GM12878 (cell line): ENCODE data around the gene CTIF. TPM values are rescaled to one million over a fixed set of nuclear protein-coding genes. Genes with fewer than 3 reads are reported as not detected.
A peak's percentile ranks its signal among the peaks of the same experiment; 100 is the strongest.

Experiments
- ATAC-seq: fragments of 200-7000 bp; cut with Tn5 transposase; 3 replicates; pipeline ENCODE4 v1.9.1; 2020; ENCODE audit warnings: mild to moderate bottlenecking, moderate library complexity
- BruUV-seq: library from RNA; stranded (reverse); fragments of 400-500 nt; replicated peaks from 2 replicates; lab custom pipeline; 2021; lab: Mats Ljungman, UMichigan
- CTCF ChIA-PET: fragments of 300-600 bp; sonication (Branson Sonifier 250); formaldehyde crosslinking; extraction: SDS; loops from one replicate; lab custom pipeline; 2021; ENCODE audit warnings: inconsistent platforms; lab: Yijun Ruan, JAX
- POLR2A ChIA-PET: fragments of 350-600 bp; formaldehyde crosslinking; extraction: SDS; loops from one replicate; lab custom pipeline; 2021; ENCODE audit warnings: inconsistent platforms; lab: Charles Lee
- RAD21 ChIA-PET: fragments of 300-600 bp; sonication (Branson Sonifier 250); formaldehyde crosslinking; loops from one replicate; lab custom pipeline; 2023; ENCODE audit warnings: antibody characterized with exemption; ENCODE audit not compliant: unreplicated experiment; lab: Charles Lee
- SMC1A ChIA-PET: fragments of 300-600 bp; sonication (Branson Sonifier 250); formaldehyde crosslinking; loops from one replicate; lab custom pipeline; 2023; ENCODE audit not compliant: unreplicated experiment, uncharacterized antibody; lab: Charles Lee
- DNase-seq: peaks from one replicate; pipeline ENCODE4 v3.0.0-alpha.2; 2011; ENCODE audit warnings: low read depth, low spot score
- FAIRE-seq: peaks from 3 replicates; lab custom pipeline; 2011; peaks lifted over from hg19 to GRCh38; lab: Jason Lieb, UNC
- H2AFZ ChIP-seq: 2 replicates; pipeline ENCODE4 v1.6.0; 2011; ENCODE audit warnings: low read depth, low read length, control low read depth; ENCODE audit not compliant: control insufficient read depth
- H3K27ac ChIP-seq: 2 replicates; pipeline ENCODE4 v1.5.1; 2011; ENCODE audit warnings: control low read depth; ENCODE audit not compliant: control insufficient read depth, insufficient read depth
- H3K27me3 ChIP-seq, 2 experiments: replicated peaks in 1 of 2; 2 replicates each; pipeline versions ENCODE4 v1.6.0 to v1.6.1; 2011; ENCODE audit warnings: low read length in 1 of 2; ENCODE audit not compliant: control insufficient read depth in 2 of 2, insufficient read depth in 2 of 2
- H3K36me3 ChIP-seq, 2 experiments: 2 replicates each; pipeline ENCODE4 v1.5.1; 2011; ENCODE audit warnings: low read length in 1 of 2; ENCODE audit not compliant: control insufficient read depth in 2 of 2, insufficient read depth in 2 of 2
- H3K4me1 ChIP-seq: 2 replicates; pipeline ENCODE4 v1.6.1; 2011; ENCODE audit warnings: mild to moderate bottlenecking, low read length, moderate library complexity, mixed read lengths; ENCODE audit not compliant: control insufficient read depth, insufficient read depth
- H3K4me2 ChIP-seq: 2 replicates; pipeline ENCODE4 v1.6.0; 2011; ENCODE audit warnings: control low read depth; ENCODE audit not compliant: control insufficient read depth, insufficient read depth
- H3K4me3 ChIP-seq: fragments of 200-600 bp; sonication (generic); 2 replicates; pipeline ENCODE4 v1.5.1; 2016
- H3K79me2 ChIP-seq: 2 replicates; pipeline ENCODE4 v1.6.0; 2011; ENCODE audit warnings: low read length; ENCODE audit not compliant: control insufficient read depth, insufficient read depth
- H3K9ac ChIP-seq: 2 replicates; pipeline ENCODE4 v1.8.0; 2011; ENCODE audit warnings: low read length, control low read depth, mixed read lengths; ENCODE audit not compliant: control insufficient read depth, insufficient read depth
- H3K9me3 ChIP-seq: replicated peaks from 3 replicates; pipeline ENCODE4 v1.5.1; 2011; ENCODE audit warnings: mild to moderate bottlenecking, low read length; ENCODE audit not compliant: control insufficient read depth, insufficient read depth
- H4K20me1 ChIP-seq: 2 replicates; pipeline ENCODE4 v1.6.0; 2011; ENCODE audit not compliant: control insufficient read depth, insufficient read depth
- KLF5 ChIP-seq: fragments of 450-650 bp; IDR thresholded peaks from 2 replicates; pipeline ENCODE4 v1.6.1; 2014; ENCODE audit warnings: mild to moderate bottlenecking; ENCODE audit not compliant: partially characterized antibody
- MTA3 ChIP-seq: IDR thresholded peaks from 2 replicates; pipeline ENCODE4 v1.6.1; 2012; ENCODE audit warnings: low read length, inconsistent platforms, borderline replicate concordance
- RAD51 ChIP-seq: fragments of 450-650 bp; IDR thresholded peaks from 2 replicates; pipeline ENCODE4 v1.6.1; 2016; ENCODE audit warnings: moderate library complexity, mild to moderate bottlenecking, inconsistent platforms
- ZNF207 ChIP-seq: fragments of 450-650 bp; IDR thresholded peaks from 2 replicates; pipeline ENCODE4 v1.6.1; 2014; ENCODE audit warnings: antibody characterized with exemption, mild to moderate bottlenecking, borderline replicate concordance
- WGBS: methylation state at CpG from one replicate; pipeline ENCODE4 v1.1.6; 2016; ENCODE audit warnings: low lambda C conversion rate; ENCODE audit not compliant: insufficient replicate concordance, insufficient coverage; ENCODE audit errors: missing lambda C conversion rate; 5-methylcytosine and 5-hydroxymethylcytosine counted together
- in situ Hi-C: fragments of 300-500 bp; cut with MboI; formaldehyde crosslinking; loops from 9 replicates; pipeline ENCODE4 v1.14.3; 2018; ENCODE audit warnings: mixed read lengths
- intact Hi-C: fragments of 100-400 bp; cut with micrococcal nuclease; formaldehyde crosslinking; loops from one replicate; pipeline ENCODE4 v1.14.2; 2022; ENCODE audit not compliant: unreplicated experiment
- polyA plus RNA-seq, 11 experiments: library from polyadenylated mRNA; depleted of rRNA in 4 of 11; unstranded in 6 of 11; stranded (reverse) in 5 of 11; fragments of >200 nt; fragmentation: Nextera tagmentation in 4 of 11; fragmentation: Illumina TruSeq in 1 of 11; extraction: Ambion mirVana in 4 of 11; extraction: Trizol in 1 of 11; gene quantifications; 1 replicate in 1 of 11; 2 replicates in 10 of 11; pipeline versions ENCODE4 v1.2.1 to v1.2.3, GENCODE V29; 2011 to 2016; ENCODE audit warnings: inconsistent platforms in 2 of 11, missing spikeins in 2 of 11, low read depth in 1 of 11
- total RNA-seq, 4 experiments: library from RNA; depleted of rRNA in 3 of 4; stranded (reverse); fragments of >200 nt in 3 of 4; fragmentation: Illumina TruSeq in 1 of 4; extraction: Trizol in 1 of 4; gene quantifications; 2 replicates each; pipeline versions ENCODE4 v1.2.1 to v1.2.3, GENCODE V29; 2013 to 2021
- TF ChIP-seq, protein P1 (sequence below): fragments of 450-650 bp; IDR thresholded peaks from 2 replicates; pipeline ENCODE4 v1.6.1; 2016; ENCODE audit warnings: mild to moderate bottlenecking, moderate library complexity, borderline replicate concordance
- TF ChIP-seq, protein P2 (sequence below): IDR thresholded peaks from 2 replicates; pipeline ENCODE4 v1.6.1; 2012; ENCODE audit warnings: low read length, inconsistent platforms
- TF ChIP-seq, protein P3 (sequence below): IDR thresholded peaks from 2 replicates; pipeline ENCODE4 v1.6.1; 2012; ENCODE audit warnings: improper control_type of control experiment, low read depth, low read length; ENCODE audit not compliant: insufficient replicate concordance
- TF ChIP-seq, protein P4 (sequence below): IDR thresholded peaks from 2 replicates; pipeline ENCODE4 v1.6.1; 2011; ENCODE audit warnings: low read depth, low read length, improper control_type of control experiment, borderline replicate concordance

Gene CTIF
- total and polyA plus RNA-seq, 10 of the 15 experiments (the other 5 are each of a cell fraction or from before 2014, with no cell fraction given): 0.06 to 11.6 (median 2.5) TPM

DNA sequence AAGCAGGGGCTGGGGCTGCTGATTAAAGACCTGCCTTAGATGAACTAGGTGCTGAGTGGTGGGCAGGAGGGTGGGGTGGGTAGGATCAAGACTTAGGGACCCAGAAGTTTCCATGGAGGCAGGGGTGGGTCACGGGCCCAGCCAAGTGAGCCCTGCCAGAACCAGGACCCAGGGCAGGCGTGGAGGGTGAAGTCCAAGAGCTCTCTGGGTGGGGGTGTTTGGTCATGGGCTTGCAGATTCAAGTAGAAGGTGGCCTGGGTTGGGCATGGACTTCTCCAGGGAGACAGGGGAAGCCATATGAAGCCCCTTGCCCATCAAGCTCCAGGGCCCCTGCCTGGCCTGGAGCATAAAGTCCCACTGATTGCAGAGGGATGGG, 243.1 kb downstream of the CTIF start:
- ChIA-PET RAD21 (interaction anchor here (0.6 to 6.7 kb wide), 7 partner anchors 19 to 380 kb away, joined by 3 to 86 read pairs (median 3); no protein-coding TSS in a partner anchor), CTCF (interaction anchor here (0.6 to 1.2 kb wide), 2 partner anchors 30 to 388 kb away, joined by 3 to 4 read pairs; no protein-coding TSS in a partner anchor)
- in situ Hi-C loops: no loop called here
- no peak overlapping the region for H3K9ac ChIP-seq
- H3K27ac ChIP-seq: no peak overlapping the region
- no peak overlapping the region for H3K4me3 ChIP-seq
- BruUV-seq: no TSS peak
- TF ChIP-seq, protein P1, sequence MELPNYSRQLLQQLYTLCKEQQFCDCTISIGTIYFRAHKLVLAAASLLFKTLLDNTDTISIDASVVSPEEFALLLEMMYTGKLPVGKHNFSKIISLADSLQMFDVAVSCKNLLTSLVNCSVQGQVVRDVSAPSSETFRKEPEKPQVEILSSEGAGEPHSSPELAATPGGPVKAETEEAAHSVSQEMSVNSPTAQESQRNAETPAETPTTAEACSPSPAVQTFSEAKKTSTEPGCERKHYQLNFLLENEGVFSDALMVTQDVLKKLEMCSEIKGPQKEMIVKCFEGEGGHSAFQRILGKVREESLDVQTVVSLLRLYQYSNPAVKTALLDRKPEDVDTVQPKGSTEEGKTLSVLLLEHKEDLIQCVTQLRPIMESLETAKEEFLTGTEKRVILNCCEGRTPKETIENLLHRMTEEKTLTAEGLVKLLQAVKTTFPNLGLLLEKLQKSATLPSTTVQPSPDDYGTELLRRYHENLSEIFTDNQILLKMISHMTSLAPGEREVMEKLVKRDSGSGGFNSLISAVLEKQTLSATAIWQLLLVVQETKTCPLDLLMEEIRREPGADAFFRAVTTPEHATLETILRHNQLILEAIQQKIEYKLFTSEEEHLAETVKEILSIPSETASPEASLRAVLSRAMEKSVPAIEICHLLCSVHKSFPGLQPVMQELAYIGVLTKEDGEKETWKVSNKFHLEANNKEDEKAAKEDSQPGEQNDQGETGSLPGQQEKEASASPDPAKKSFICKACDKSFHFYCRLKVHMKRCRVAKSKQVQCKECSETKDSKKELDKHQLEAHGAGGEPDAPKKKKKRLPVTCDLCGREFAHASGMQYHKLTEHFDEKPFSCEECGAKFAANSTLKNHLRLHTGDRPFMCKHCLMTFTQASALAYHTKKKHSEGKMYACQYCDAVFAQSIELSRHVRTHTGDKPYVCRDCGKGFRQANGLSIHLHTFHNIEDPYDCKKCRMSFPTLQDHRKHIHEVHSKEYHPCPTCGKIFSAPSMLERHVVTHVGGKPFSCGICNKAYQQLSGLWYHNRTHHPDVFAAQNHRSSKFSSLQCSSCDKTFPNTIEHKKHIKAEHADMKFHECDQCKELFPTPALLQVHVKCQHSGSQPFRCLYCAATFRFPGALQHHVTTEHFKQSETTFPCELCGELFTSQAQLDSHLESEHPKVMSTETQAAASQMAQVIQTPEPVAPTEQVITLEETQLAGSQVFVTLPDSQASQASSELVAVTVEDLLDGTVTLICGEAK: no peak
- TF ChIP-seq, protein P2, sequence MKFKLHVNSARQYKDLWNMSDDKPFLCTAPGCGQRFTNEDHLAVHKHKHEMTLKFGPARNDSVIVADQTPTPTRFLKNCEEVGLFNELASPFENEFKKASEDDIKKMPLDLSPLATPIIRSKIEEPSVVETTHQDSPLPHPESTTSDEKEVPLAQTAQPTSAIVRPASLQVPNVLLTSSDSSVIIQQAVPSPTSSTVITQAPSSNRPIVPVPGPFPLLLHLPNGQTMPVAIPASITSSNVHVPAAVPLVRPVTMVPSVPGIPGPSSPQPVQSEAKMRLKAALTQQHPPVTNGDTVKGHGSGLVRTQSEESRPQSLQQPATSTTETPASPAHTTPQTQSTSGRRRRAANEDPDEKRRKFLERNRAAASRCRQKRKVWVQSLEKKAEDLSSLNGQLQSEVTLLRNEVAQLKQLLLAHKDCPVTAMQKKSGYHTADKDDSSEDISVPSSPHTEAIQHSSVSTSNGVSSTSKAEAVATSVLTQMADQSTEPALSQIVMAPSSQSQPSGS: no peak
- TF ChIP-seq ZNF207 (no peak), MTA3 (no peak), KLF5 (no peak), RAD51 (no peak)
- TF ChIP-seq, protein P3, sequence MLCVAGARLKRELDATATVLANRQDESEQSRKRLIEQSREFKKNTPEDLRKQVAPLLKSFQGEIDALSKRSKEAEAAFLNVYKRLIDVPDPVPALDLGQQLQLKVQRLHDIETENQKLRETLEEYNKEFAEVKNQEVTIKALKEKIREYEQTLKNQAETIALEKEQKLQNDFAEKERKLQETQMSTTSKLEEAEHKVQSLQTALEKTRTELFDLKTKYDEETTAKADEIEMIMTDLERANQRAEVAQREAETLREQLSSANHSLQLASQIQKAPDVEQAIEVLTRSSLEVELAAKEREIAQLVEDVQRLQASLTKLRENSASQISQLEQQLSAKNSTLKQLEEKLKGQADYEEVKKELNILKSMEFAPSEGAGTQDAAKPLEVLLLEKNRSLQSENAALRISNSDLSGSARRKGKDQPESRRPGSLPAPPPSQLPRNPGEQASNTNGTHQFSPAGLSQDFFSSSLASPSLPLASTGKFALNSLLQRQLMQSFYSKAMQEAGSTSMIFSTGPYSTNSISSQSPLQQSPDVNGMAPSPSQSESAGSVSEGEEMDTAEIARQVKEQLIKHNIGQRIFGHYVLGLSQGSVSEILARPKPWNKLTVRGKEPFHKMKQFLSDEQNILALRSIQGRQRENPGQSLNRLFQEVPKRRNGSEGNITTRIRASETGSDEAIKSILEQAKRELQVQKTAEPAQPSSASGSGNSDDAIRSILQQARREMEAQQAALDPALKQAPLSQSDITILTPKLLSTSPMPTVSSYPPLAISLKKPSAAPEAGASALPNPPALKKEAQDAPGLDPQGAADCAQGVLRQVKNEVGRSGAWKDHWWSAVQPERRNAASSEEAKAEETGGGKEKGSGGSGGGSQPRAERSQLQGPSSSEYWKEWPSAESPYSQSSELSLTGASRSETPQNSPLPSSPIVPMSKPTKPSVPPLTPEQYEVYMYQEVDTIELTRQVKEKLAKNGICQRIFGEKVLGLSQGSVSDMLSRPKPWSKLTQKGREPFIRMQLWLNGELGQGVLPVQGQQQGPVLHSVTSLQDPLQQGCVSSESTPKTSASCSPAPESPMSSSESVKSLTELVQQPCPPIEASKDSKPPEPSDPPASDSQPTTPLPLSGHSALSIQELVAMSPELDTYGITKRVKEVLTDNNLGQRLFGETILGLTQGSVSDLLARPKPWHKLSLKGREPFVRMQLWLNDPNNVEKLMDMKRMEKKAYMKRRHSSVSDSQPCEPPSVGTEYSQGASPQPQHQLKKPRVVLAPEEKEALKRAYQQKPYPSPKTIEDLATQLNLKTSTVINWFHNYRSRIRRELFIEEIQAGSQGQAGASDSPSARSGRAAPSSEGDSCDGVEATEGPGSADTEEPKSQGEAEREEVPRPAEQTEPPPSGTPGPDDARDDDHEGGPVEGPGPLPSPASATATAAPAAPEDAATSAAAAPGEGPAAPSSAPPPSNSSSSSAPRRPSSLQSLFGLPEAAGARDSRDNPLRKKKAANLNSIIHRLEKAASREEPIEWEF: no peak
- TF ChIP-seq, protein P4, sequence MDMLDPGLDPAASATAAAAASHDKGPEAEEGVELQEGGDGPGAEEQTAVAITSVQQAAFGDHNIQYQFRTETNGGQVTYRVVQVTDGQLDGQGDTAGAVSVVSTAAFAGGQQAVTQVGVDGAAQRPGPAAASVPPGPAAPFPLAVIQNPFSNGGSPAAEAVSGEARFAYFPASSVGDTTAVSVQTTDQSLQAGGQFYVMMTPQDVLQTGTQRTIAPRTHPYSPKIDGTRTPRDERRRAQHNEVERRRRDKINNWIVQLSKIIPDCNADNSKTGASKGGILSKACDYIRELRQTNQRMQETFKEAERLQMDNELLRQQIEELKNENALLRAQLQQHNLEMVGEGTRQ: no peak
- TF ChIP-seq, all 136 proteins: peak for 0
- Histone ChIP-seq H4K20me1 (no peaks in the 10 kb centered on the region), H3K4me2 (peak overlapping the region; percentile 47; the same call in 1 of the 2 replicates), H3K9me3 (no peaks in the 10 kb centered on the region), H2AFZ (no peak overlapping the region), H3K79me2 (no peaks in the 10 kb centered on the region; the same call in 1 of the 2 replicates), H3K27me3 (no peaks in the 10 kb centered on the region), H3K36me3 (no peaks in the 10 kb centered on the region), H3K4me1 (peaks cover 70% of the 10 kb centered on the region)
- DNase-seq (no peak), ATAC-seq (no peak), FAIRE-seq (no peak)
- POLR2A ChIA-PET: interaction anchor here (1.0 to 1.8 kb wide), 3 partner anchors 50 to 394 kb away, joined by 4 to 8 read pairs (median 6); no protein-coding TSS in a partner anchor
- intact Hi-C loops: no loop called here
- SMC1A ChIA-PET: interaction anchor here (0.8 to 2.7 kb wide), 6 partner anchors 26 to 665 kb away, joined by 3 to 15 read pairs (median 6); no protein-coding TSS in a partner anchor
- WGBS: 100% methylated on average over 2 of the region's 2 CpGs
